HG03354 (cell line): Measurements from ENCODE around the gene SOCS3.
"Not testable (repeated sequence)": the region's sequence is repeated elsewhere in the genome, so short reads cannot be mapped to it uniquely, and the experiment has no call there.

Experiments
- ATAC-seq: cut with Tn5 transposase; IDR thresholded peaks from one replicate; pipeline ENCODE4 v1.9.1; 2021; ENCODE audit warnings: mild to moderate bottlenecking; ENCODE audit not compliant: unreplicated experiment, poor library complexity, severe bottlenecking

The SOCS3 gene

DNA sequence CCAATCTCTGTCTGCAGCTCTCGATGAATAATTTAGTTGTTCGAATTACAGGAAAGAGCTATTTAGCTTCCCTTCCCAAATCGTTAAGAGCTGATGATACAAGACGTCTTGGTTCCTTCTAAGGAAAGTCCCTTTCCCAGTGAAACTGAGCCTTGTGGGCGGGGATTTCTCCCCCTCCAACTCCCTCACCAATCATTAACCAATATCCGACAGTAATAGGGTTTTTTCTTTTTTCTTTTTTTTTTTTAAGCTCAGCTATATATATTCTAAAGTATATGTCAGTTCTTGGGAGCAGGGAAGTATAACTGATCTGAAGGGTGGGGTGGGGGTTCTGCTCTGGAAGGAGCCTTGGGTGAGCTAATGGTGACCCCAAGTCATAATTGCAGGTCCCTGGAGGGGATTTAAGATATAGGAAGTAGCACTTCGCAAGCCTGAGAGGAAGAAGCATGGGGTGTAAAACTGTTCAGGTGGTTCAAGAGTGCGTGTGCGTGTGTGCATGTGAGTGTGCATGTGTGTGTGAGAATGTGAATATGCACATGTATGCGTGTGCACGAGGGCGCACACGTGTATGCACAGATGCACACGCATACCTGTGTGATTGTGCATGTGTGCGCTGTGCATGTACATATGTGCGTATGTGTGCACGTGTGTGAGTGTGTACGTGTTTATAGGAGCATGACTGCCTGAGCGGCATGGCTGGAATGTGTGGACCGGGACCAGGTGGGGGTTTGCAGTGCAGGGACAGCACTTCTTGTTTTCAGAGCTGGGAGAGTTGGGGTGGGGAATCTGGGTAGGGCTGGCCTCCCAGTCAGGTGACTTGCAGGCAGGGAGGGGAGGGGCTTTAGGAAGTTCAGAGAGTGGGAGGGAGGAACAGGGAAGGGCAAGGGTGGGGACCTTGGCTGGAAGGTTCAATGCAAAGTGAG lies 42.7 kb downstream of the SOCS3 start:
- no peak for ATAC-seq

- no peak for ATAC-seq
These were observed 43.6 kb downstream of the SOCS3 start for GRCh38 chr17:78316115-78316866.

GRCh38 chr17:78315355-78316114 lies 44.3 kb downstream of the SOCS3 start:
- ATAC-seq, result no peak

GRCh38 chr17:78314683-78315354 lies 45.1 kb downstream of the SOCS3 start:
- no peak for ATAC-seq

GRCh38 chr17:78313735-78314648 lies 45.9 kb downstream of the SOCS3 start:
- no peak for ATAC-seq

DNA sequence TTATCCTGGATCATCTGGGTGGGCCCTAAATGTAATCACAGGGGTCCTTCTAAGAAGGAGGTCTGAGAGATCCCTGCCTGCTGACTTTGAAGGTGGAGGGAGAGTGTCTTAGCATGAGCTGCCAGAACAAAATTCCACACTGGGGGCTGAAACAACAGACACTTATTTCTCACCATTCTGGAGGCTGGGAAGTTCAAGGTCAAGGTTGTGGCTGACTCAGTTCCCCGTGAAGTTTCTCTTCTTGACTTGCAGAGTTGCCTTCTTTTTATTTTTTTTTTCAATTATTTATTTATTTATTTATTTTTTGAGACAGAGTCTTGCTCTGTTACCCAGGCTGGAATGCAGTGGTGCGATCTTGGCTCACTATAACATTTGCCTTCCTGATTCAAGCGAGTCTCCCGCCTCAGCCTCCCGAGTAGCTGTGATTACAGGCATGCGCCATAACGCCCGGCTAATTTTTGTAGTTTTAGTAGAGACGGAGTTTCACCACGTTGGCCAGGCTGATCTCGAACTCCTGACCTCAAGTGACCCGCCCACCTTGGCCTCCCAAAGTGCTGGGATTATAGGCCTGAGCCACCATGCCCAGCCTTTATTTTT lies 50.1 kb downstream of the SOCS3 start:
- not testable (repeated sequence) for ATAC-seq

DNA sequence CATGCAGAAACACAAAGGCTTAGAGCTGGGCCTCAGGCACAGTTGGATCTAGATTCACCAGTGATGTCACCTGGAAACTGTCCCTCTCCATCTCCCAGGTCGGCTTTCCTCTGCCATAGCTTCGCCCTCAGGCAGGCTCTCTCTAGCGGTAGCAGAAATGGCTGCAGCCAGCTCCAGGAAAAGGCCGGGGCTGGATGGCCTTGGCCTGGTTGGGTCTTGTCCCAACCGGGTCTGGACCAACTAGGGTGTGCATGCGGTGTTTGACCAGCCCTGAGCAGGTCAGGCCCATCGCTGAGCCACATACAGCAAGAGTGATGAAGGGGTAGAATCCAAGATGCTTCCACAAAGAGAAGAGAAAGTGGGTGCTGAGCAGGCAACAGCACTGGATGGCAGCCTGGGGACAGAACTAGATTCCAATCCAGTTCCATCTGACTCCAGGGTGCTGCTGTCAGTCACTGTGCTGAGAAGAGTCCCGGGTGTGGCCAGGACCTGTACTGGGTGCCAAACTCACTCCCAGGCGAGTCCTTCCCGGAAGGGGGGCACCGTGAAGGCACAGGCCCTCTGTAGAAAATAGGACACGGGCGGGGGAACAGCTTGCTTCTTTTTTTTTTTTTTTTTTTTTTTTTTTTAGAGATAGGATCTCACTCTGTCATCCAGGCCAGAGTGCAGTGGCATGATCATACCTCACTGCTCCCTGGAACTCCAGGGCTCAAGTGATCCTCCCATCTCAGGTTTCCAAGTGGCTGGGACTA lies 51.8 kb downstream of the SOCS3 start:
- ATAC-seq, result no peak

DNA sequence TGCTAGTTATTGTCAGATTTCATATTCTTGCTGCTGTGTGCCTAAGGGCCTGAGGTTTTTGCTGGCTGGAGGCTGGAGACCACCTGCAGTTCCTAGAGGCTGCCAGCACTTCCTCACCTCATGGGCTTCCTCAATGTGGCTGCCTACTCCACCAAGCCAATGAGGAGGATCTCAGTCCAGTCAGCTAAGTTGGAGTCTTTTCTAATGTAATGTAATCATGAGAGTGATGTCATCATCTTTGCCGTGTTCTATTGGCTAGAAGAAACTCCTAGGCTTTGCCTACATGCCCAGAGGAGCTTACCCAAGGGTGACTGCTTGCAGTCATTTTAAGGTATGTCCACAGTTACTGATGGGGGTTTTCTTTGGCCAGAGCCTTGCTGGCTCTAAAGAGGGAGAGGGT lies 53.0 kb downstream of the SOCS3 start:
- no peak for ATAC-seq
